ENCODE results near the gene GLCCI1. TPM values are rescaled to one million over a fixed set of nuclear protein-coding genes. Genes with fewer than 3 reads are reported as not detected.

Gene GLCCI1
- total RNA-seq, 1 donor from 2014 or later: 0.21 TPM

GRCh38 chr7:7946486-7946885 is 22.1 kb upstream of the GLCCI1 start:
- no peaks in the 10 kb centered on the region for H3K36me3 ChIP-seq
- no peak overlapping the region for H3K4me3 ChIP-seq
- no peak overlapping the region for H3K27ac ChIP-seq
- H3K9me3 ChIP-seq: no peaks in the 10 kb centered on the region
- DNase-seq (ENCODE audit: low spot score in 2 of 2): no peak
- H3K27me3 ChIP-seq: no peaks in the 10 kb centered on the region
- no peaks in the 10 kb centered on the region for H3K4me1 ChIP-seq
- TF ChIP-seq, protein P1, sequence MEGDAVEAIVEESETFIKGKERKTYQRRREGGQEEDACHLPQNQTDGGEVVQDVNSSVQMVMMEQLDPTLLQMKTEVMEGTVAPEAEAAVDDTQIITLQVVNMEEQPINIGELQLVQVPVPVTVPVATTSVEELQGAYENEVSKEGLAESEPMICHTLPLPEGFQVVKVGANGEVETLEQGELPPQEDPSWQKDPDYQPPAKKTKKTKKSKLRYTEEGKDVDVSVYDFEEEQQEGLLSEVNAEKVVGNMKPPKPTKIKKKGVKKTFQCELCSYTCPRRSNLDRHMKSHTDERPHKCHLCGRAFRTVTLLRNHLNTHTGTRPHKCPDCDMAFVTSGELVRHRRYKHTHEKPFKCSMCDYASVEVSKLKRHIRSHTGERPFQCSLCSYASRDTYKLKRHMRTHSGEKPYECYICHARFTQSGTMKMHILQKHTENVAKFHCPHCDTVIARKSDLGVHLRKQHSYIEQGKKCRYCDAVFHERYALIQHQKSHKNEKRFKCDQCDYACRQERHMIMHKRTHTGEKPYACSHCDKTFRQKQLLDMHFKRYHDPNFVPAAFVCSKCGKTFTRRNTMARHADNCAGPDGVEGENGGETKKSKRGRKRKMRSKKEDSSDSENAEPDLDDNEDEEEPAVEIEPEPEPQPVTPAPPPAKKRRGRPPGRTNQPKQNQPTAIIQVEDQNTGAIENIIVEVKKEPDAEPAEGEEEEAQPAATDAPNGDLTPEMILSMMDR (IDR thresholded peaks at IDR 0.05): no peak
- intact Hi-C loops (cut with DNase I): no loop called here

- H3K27me3 ChIP-seq: no peaks in the 10 kb centered on the region
- no peak overlapping the region for H3K27ac ChIP-seq
- no peaks in the 10 kb centered on the region for H3K4me1 ChIP-seq
- H3K4me3 ChIP-seq: no peak overlapping the region
- TF ChIP-seq, protein P1 (IDR thresholded peaks at IDR 0.05): no peak
- intact Hi-C loops (cut with DNase I): no loop called here
- DNase-seq (ENCODE audit: low spot score in 2 of 2): no peak
- H3K36me3 ChIP-seq: no peaks in the 10 kb centered on the region
- no peaks in the 10 kb centered on the region for H3K9me3 ChIP-seq
Observed at GRCh38 chr7:7948232-7948631, 20.4 kb upstream of the GLCCI1 start.

DNA sequence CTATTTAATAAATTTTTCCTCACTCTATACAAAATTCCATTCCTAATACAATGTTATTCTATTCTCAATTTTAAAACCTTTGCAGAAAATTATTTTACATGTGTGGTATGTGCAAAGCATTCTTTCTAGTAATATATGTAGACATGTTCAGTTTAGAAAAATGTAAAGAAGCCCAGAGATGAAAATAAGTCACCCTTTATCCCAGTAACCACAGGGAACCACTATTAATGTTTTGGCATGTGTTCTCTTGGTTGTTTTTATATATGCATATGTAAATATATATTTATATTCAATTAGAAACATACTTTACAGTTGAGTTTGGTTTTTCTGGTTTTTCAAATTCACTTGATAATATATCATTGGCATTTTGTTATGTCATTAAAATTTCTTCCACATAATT is 14.8 kb upstream of the GLCCI1 start:
- TF ChIP-seq, protein P1 (IDR thresholded peaks at IDR 0.05): no peak
- intact Hi-C loops (cut with DNase I): no loop called here
- no peaks in the 10 kb centered on the region for H3K36me3 ChIP-seq

DNA sequence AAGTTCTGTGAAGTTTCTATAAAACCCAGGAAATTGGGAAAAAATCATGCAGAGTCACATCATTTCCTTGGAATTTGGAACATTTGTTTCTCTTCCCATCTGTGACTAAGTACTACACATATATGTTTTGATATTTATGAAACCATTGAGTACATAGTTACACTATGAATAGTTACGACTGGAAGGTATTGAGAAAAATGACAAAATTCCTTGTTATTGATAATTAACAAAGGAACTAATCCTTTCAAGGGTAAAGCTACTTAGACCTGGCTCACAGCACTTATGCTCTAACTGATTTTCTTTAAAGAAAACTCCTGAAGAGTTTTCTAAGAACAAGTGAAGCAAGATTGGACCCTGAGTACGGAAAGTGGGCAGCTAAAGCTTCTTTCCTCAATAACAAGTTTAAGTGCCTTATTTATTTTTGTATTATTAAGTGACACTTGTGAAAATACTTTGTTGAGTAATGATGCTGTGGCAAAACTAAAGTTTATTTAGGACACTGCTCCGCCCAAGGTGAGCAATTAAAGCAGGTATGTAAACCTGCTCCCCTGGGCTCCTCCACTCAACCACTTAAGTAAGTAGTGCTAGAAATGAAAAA is 12.0 kb upstream of the GLCCI1 start:
- H3K36me3 ChIP-seq: no peaks in the 10 kb centered on the region
- H3K27me3 ChIP-seq: no peaks in the 10 kb centered on the region
- H3K4me1 ChIP-seq: no peaks in the 10 kb centered on the region
- TF ChIP-seq, protein P1 (IDR thresholded peaks at IDR 0.05): no peak
- intact Hi-C loops (cut with DNase I): no loop called here
- DNase-seq (ENCODE audit: low spot score in 2 of 2): no peak
- no peak overlapping the region for H3K27ac ChIP-seq
- H3K4me3 ChIP-seq: no peak overlapping the region
- H3K9me3 ChIP-seq: no peaks in the 10 kb centered on the region

More for the DNA sequence above, 14.8 kb upstream of the GLCCI1 start:
- Histone ChIP-seq H3K4me3 (no peak overlapping the region), H3K27ac (no peak overlapping the region), H3K27me3 (no peaks in the 10 kb centered on the region), H3K9me3 (no peaks in the 10 kb centered on the region), H3K4me1 (no peaks in the 10 kb centered on the region)
- DNase-seq (ENCODE audit: low spot score in 2 of 2): no peak

GRCh38 chr7:7957513-7957912 is 11.1 kb upstream of the GLCCI1 start:
- no peak overlapping the region for H3K4me3 ChIP-seq
- intact Hi-C loops (cut with DNase I): no loop called here
- no peaks in the 10 kb centered on the region for H3K36me3 ChIP-seq
- no peak for DNase-seq (ENCODE audit: low spot score in 2 of 2)
- H3K27ac ChIP-seq: no peak overlapping the region
- no peaks in the 10 kb centered on the region for H3K4me1 ChIP-seq
- H3K27me3 ChIP-seq: no peaks in the 10 kb centered on the region
- TF ChIP-seq, protein P1 (IDR thresholded peaks at IDR 0.05): no peak
- no peaks in the 10 kb centered on the region for H3K9me3 ChIP-seq

Data from ascending aorta (tissue), 2 donors.